CD4-positive, alpha-beta T cell treated with Interferon alpha-2 for 1 hour (primary cell): ENCODE data around the gene CAPN15.

Experiments
- DNase-seq, 2 donors: peaks; one replicate each; pipeline ENCODE4 v3.0.0-alpha.2; 2020 to 2022

Gene CAPN15

GRCh38 chr16:548586-548985, 21.1 kb downstream of the CAPN15 start:
- no peak for DNase-seq

DNA sequence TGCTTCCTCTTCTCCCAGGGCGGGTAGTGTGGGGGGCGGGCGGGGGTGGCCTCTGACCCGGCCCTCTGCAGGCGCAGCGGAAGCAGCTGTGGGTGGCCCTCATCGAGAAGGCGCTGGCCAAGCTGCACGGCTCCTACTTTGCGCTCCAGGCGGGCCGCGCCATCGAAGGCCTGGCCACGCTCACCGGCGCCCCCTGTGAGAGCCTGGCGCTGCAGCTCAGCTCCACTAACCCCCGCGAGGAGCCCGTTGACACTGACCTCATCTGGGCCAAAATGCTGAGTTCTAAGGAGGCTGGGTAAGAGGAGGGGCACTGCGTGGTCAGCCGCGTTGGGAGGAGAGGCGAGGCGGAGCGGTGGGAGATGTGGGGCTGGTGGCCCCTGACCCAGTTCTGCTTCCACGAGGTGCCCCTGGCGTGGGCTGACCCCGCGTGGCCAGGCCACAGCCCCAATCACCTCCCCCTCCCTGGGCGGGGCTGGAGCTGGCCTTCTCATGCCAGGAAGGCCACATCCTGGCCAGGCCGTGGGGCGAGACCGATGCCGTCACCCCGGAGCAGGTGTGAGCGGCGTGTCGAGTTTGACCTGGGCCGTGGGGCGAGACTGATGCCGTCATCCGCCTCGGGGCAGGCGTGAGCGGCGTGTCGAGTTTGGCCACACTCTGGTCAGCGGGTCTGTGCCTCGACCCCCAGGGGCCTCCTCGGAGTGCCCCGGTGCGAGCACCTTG, 22.2 kb downstream of the CAPN15 start:
- no peak for DNase-seq

DNA sequence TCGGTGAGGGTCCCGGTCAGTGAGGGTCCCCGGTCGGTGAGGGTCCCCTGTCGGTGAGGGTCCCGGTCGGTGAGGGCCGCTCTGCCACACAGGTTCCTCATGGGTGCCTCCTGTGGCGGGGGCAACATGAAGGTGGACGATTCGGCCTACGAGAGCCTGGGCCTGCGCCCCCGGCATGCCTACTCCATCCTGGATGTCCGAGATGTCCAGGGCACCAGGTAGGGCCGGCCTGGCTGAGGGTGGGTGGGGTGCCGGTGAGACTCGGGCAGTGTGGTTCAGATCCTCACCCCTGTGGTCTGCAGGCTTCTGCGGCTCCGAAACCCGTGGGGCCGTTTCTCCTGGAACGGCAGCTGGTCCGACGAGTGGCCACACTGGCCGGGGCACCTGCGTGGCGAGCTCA, 23.7 kb downstream of the CAPN15 start:
- no peak for DNase-seq

DNA sequence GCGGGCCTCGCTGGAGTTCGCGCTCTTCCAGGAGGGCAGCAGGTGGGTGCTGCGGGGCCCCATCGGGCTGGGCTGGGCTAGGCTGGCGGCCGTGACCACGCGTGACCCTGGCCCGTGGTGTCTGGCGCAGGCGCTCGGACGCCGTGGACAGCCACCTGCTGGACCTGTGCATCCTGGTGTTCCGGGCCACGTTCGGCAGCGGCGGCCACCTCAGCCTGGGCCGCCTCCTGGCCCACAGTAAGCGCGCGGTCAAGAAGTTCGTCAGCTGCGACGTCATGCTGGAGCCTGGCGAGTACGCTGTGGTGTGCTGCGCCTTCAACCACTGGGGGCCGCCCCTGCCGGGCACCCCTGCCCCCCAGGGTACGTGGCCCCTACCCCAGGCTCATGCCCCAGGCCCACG, 24.7 kb downstream of the CAPN15 start:
- DNase-seq, result no peak

DNA sequence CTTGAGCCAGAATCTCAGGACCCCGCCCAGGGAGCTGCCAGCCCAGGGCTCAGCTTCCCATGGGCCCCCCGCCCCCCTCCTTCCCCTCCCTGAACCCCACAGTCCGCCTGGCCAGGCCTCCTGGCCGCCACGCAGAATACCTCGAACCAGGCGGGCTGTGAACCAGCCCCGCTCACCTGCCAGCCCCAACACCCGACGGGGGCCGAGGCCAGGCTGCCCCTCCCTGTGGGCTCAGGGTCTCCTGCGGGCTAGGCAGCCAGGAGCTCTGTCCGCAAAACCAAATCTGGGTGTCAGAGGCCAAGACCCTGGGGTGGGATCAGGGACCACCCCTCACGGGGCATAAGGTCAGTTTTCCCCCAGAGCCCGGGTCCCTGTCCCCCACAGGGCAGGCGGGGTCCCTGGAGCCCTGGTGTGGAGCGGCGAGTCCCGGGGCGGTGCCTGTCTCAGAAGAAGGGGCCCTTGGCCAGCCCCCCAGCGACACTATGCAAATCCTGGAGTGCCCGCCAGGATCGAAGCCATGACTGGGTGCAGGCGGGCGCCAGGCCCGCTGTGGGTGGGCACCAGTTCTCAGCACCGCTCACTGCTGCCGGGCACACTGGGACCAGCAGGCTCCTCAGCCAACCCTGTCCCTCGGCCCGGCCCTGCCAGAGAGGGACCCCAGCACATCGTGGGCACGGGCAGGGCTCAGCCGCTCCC, 26.2 kb downstream of the CAPN15 start:
- no peak for DNase-seq

GRCh38 chr16:554297-554621, 26.7 kb downstream of the CAPN15 start:
- DNase-seq, result no peak

DNA sequence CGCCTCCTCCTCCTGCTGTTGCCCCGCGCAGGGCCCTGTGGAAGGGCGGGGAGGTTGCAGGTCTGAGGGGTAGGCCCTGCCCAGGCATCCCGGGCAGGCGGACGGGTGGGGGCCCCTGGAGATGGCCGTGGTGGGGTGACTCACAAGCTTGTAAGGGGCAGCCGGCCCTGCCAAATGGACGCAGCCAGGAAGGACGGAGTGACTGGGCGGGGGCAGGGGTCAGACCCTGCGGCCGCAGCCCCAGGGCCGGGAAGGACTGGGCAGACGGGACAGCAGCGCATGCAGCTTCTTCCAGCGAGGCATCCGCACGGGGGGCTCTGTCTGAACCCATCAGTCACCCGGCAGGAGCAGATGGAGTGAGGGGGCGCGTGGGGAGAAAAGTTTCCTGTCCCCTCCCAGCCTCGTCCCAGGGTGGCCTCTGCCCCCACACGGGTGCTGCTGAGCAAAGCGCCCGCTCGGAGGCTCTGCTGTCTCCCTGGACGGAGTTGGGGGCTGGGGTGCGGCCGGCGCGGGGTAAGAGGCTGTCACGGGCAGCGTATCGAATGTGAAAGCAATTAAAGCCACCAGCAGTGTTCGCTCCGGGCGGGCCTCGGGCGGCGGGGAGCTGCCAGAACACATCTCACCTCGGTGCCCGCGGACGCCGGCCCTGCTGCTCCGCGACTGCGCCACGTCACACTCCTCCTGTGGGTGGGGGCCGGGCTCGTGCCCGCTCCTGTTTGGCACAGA, 27.3 kb downstream of the CAPN15 start:
- DNase-seq, result no peak

DNA sequence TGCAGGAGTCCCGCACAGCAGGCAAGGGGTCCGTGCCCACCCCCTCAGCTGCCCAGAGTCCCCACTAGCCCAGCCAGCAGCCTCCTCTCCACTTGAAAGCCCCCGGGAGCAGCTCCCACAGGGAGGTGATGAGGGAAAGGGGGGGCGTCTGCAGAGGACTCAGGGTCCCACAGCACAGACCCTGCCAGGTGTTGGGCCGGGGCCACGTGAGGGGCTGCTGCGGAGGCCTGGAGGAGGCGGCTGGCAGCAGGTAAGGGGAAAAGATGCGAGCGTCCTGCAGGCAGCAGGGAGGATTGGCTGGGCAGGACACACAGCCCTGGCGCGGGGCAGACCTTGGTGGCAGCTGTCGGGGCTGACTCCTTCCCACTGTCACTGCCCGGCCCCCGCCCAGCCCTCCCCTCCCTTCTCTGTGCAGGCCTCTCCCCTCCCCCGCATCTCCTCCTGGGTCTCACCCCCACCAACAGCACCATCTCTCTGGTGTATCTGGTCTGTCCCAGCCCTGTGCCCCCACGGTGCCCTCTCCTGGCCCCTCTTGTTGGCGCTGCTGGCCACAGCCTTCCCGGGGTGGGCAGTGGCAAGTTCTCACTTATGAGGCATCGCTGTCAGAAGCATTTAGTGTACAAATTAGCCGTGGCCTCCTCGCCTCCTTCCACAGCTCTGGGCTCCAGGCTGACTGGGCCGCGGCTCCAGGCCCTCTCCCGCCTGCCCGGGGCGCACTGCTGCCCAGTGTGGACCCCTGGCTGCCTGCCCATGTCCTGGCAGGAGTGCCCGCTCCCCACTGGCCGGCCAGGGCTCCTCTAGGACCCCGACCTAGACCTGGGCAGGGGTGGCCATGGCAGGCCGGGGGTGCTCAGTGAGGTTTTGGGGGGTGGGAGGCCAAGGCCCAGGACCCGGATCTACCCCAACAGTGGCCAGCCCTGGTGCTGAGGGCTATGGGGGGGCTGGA, 28.3 kb downstream of the CAPN15 start:
- no peak for DNase-seq

DNA sequence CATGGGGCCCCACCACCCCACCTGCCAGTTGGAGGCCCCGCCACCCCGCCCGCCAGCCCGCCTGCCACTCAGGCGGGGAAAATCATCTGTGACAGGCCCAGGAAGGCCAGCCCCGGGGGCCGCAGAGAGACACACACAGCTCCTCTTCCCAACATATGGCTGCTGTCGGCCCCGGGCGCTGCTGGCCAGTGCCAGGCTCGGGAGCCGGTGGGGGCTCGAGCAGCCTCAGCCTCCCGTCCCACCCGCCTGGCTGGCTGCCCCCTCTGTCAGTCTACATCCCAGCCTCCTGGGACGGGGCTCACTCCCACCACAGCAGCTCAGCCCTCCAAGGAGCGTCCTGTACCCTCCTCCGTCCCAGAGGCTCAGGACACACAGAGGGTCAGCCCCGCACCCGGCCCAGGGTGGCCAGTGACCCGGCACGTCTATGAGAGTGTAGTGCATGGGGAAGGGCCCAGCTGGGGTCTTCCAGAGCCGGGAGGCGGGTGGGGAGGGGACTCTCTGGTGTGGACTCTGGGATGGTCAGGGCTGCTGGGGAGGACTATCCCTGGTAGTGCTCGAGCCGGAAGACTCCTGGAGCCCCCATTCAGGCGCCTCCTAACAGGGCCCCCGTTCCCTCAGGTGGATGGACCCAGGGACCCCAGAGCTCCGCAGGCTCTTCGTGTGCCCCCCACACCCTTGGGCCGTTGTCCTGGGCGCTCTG, 29.1 kb downstream of the CAPN15 start:
- no peak for DNase-seq

GRCh38 chr16:557463-558297, 30.2 kb downstream of the CAPN15 start:
- DNase-seq, result no peak

- no peak for DNase-seq
These were observed 30.9 kb downstream of the CAPN15 start for GRCh38 chr16:558298-559020.

GRCh38 chr16:559021-559380, 31.5 kb downstream of the CAPN15 start:
- DNase-seq, result no peak

DNA sequence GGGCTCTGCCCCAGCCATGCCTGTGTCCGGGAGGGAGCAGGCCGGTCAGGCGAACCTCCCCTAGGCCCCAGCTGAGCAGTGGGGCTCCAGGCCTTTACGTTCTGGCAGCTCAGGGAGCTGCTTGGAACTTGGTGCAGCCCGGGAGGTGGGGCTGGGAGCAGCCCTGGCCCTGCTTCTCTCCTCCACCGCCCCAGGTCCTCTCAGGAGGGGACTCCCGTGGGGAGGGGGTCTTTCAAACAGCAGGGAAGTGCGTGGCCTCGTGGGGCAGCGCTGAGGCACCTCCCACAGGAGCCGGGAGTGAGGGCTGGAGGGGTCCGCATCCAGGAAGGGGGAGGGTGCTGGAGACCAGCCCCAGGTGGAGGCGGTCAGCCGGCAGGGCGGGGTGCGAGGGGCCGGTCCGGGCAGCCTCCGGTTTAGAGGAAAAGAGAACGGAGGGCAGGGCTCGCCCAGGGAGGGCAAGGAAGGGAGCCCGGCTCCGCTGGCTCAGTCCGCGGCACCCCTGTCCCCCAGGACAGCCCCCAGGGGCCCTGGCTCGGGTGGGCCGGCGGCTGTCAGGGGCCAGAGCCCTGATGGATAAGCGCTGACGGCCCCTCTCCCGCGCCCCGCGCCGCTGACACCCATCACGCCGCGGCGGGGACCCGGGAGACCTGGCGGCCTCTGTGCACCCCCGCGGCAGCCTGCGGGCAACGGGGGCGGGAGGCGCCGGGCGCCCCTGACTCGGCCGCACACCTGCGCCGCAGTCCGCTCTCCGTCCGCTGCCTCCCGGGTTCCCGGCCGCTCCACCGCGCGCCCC, 32.1 kb downstream of the CAPN15 start:
- no peak for DNase-seq

GRCh38 chr16:560204-560700, 32.7 kb downstream of the CAPN15 start, which contains the start of gene PRR35:
Gene PRR35, plus strand, starts transcription at chr16:560394. Its CDS starts 2,901 bp downstream, at chr16:563295.
- DNase-seq, result no peak

- no peak for DNase-seq
These were observed 33.3 kb downstream of the CAPN15 start for GRCh38 chr16:560701-561412.

DNA sequence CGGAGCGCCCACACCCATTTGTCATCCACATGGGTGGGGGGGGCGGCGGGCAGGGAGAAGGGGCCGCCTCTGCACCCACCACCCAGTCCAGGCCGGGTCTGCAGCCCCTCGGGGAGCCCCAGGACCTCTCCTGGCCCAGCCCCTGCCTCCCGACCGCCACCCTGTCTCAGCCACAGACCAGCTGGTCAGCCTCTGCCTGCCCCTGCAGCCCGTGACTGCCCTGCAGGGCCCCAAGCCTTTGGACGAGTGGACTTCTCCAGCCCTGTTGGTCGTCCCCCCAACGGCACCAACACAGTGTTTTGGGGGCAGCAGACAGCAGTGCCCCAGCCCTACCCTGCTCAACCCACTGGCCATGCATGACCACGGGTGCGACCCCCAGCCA, 33.9 kb downstream of the CAPN15 start:
- DNase-seq, result no peak

DNA sequence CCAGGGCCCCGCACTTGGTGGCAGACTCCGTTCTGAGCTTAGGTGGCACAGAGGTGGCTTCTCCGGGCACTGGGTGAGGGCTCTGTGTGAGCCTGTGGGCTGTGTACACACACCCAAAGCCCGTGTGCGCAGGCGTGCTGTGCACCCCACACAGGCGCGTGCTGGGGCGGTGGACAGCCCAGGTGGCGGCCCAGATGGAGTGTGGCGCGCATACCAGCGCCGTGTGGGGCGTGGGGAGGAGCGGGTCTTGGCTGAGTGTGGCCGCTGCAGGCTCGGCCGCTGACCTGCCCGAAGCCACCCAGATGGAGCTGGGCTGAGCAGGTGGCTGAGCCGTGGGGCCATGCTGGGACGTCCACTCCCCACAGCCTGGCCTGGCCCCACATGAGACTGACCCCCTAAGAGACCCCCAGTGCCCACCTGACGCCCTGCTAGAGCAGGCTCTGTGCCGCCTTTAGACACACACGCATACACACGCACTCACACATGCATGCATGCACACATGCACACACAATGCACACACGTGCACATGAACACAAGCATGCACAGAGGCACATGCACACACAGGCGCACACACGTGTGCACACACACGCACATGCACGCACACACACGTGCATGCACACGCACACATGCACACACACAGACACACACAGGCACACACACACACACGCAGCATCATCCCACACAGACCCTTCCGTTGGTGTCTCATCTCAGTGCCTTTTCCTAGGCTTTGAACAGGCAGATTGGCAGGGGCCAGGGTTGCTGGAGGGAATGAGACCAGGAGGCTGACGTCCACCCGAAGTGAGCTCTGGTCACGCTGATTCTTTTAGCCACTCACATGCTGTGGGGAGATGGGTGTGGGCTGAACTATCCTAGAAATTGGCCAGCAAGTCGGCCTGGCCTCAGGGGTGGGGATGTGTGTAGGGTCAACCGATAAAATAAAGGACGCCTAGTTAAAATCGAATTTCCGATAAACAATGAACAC, 34.7 kb downstream of the CAPN15 start:
- DNase-seq, result no peak
